Adrenal gland (tissue), 12 donors: ENCODE results near the gene NDUFC2. TPM values are rescaled to one million over a fixed set of nuclear protein-coding genes. Genes with fewer than 3 reads are reported as not detected.

Source experiments
- DNase-seq, 7 donors: peaks; one replicate each; pipeline ENCODE4 v3.0.0-alpha.2; 2019 to 2020
- H3K27ac ChIP-seq, 5 donors: fragments of 200-600 bp; sonication (generic) in 4 of 5; 1 replicate in 3 of 5; 2 replicates in 2 of 5; pipeline versions ENCODE4 v1.5.1 to v1.8.0; 2016 to 2020; ENCODE audit warnings: mild to moderate bottlenecking in 1 of 5
- H3K27me3 ChIP-seq: fragments of 200-600 bp; 2 replicates; pipeline ENCODE4 v1.8.0; 2021
- H3K36me3 ChIP-seq, 2 donors: fragments of 200-600 bp; replicated peaks in 1 of 2; 1 replicate in 1 of 2; 2 replicates in 1 of 2; pipeline versions ENCODE4 v1.5.1 to v1.8.0; 2018 to 2022
- H3K4me1 ChIP-seq, 2 donors: fragments of 200-600 bp; replicated peaks in 1 of 2; 1 replicate in 1 of 2; 2 replicates in 1 of 2; pipeline versions ENCODE4 v1.5.1 to v1.8.0; 2018 to 2021
- H3K4me3 ChIP-seq, 4 donors: fragments of 200-600 bp; sonication (generic) in 3 of 4; one replicate each; pipeline ENCODE4 v1.5.1; 2016 to 2018
- H3K9me3 ChIP-seq, 3 donors: fragments of 200-600 bp; sonication (generic) in 1 of 3; replicated peaks in 1 of 3; 1 replicate in 2 of 3; 2 replicates in 1 of 3; pipeline versions ENCODE4 v1.5.1 to v1.8.0; 2016 to 2021
- CTCF ChIP-seq, 6 experiments: fragments of 450-650 bp in 4 of 6; fragments of 200-600 bp in 2 of 6; sonication (generic) in 1 of 6; IDR thresholded peaks; 1 replicate in 5 of 6; 2 replicates in 1 of 6; pipeline versions ENCODE4 v1.5.1 to v1.8.0; 2016 to 2021; ENCODE audit warnings: antibody characterized with exemption in 6 of 6, mild to moderate bottlenecking in 2 of 6, moderate library complexity in 1 of 6
- POLR2A ChIP-seq, 2 donors: fragments of 450-650 bp; IDR thresholded peaks; one replicate each; pipeline ENCODE4 v1.6.1; 2017; ENCODE audit warnings: antibody characterized with exemption in 2 of 2, mild to moderate bottlenecking in 2 of 2, moderate library complexity in 1 of 2
- WGBS, 4 donors: extraction: QIAGEN DNeasy Blood & Tissue Kit in 2 of 4; methylation state at CpG; one replicate each; pipeline versions ENCODE4 v1.1.5 to v1.1.7; 2013 to 2017; 5-methylcytosine and 5-hydroxymethylcytosine counted together
- intact Hi-C, 2 donors: fragments of 100-400 bp; cut with DNase I; formaldehyde crosslinking; loops; one replicate each; pipeline versions ENCODE4 v1.14.1 to v1.15.0; 2022 to 2023
- polyA plus RNA-seq, 3 donors: library from polyadenylated mRNA; stranded (reverse); fragments of 200-250 nt in 2 of 3; fragments of 350-450 nt in 1 of 3; fragmentation: Illumina TruSeq in 1 of 3; extraction: RNeasy Lipid Tissue Mini Kit (QIAGEN cat#74804) in 1 of 3; gene quantifications; one replicate each; pipeline ENCODE4 v1.2.3, GENCODE V29; 2013 to 2014
- total RNA-seq, 9 donors: library from RNA; depleted of rRNA in 4 of 9; stranded (reverse); fragments of >200 nt in 4 of 9; fragments of 120-200 nt in 1 of 9; fragmentation: NEBNext Ultra II Directional in 1 of 9; extraction: Animal tissue kit (Norgen Biotek cat#: 25700) in 1 of 9; gene quantifications; one replicate each; pipeline versions ENCODE4 v1.1.0 to v1.2.4, GENCODE V29; 2013 to 2023
- donor health status: healthy with polysubstance abuse.
- donor health status: Bipolar disorder and iron deficiency.
- donor health status: DM: yes; HTN: yes; CAD: no.
- donor health status: DM: no; HTN: no; CAD: no.
- donor health status: DM: no; HTN: no; CAD: no.
- donor health status: DM: yes; HTN: yes; CAD: no.

NDUFC2 gene
- total and polyA plus RNA-seq, 12 donors = 75.4 to 487 (median 332) TPM

- no peak for DNase-seq
- H3K4me1 ChIP-seq = peaks cover 10 to 13% of the 10 kb centered on the region in 2 donors
- intact Hi-C loops = no loop called here
- no peaks in the 10 kb centered on the region for H3K9me3 ChIP-seq
- H3K27me3 ChIP-seq = no peaks in the 10 kb centered on the region
- TF ChIP-seq CTCF (IDR thresholded peaks at IDR 0.05) = no peak
- peak overlapping the region in 1 of 4 donors; percentile 54 for H3K4me3 ChIP-seq
- H3K36me3 ChIP-seq = peaks cover 0 to 2% of the 10 kb centered on the region in 2 donors
- 56 to 73% (median 67%) methylated on average over 6 of the region's 6 CpGs for WGBS, 4 donors
- H3K27ac ChIP-seq = peak overlapping the region in 3 of 5 donors; percentile 72 to 88 (median 82)
Observed at GRCh38 chr11:78021611-78022010, 58.1 kb downstream of the NDUFC2 start.

GRCh38 chr11:78020246-78020645 is 59.4 kb downstream of the NDUFC2 start:
- H3K27ac ChIP-seq = peak overlapping the region in 2 of 5 donors; percentile 28 to 51
- H3K4me3 ChIP-seq = no peak overlapping the region
- intact Hi-C loops = no loop called here
- peaks cover 10 to 13% of the 10 kb centered on the region in 2 donors for H3K4me1 ChIP-seq
- TF ChIP-seq CTCF (IDR thresholded peaks at IDR 0.05) = no peak
- TF ChIP-seq POLR2A (IDR thresholded peaks at IDR 0.05) = no peak
- H3K36me3 ChIP-seq = peaks cover 0 to 9% of the 10 kb centered on the region in 2 donors
- 15 to 27% (median 23%) methylated on average over 3 of the region's 3 CpGs for WGBS, 4 donors
- no peaks in the 10 kb centered on the region for H3K27me3 ChIP-seq
- DNase-seq = no peak
- H3K9me3 ChIP-seq = no peaks in the 10 kb centered on the region

GRCh38 chr11:78019808-78020207 is 59.9 kb downstream of the NDUFC2 start:
- H3K4me3 ChIP-seq = no peak overlapping the region
- no peaks in the 10 kb centered on the region for H3K27me3 ChIP-seq
- H3K4me1 ChIP-seq = peaks cover 10 to 13% of the 10 kb centered on the region in 2 donors
- TF ChIP-seq POLR2A (IDR thresholded peaks at IDR 0.05) = no peak
- TF ChIP-seq CTCF (IDR thresholded peaks at IDR 0.05) = no peak
- H3K36me3 ChIP-seq = peaks cover 0 to 9% of the 10 kb centered on the region in 2 donors
- peak overlapping the region in 1 of 5 donors; percentile 12 for H3K27ac ChIP-seq
- whole genome bisulfite sequencing, 4 donors = 44 to 64% (median 57%) methylated on average over 4 of the region's 4 CpGs
- intact Hi-C loops = no loop called here
- H3K9me3 ChIP-seq = no peaks in the 10 kb centered on the region
- no peak for DNase-seq

Other genes starting within 250 kb of the NDUFC2 start
- gene INTS4, start 85.2 kb downstream of the NDUFC2 start, total RNA-seq = 10 to 100 TPM; 17.8 to 69.6 (median 39.5) TPM
- 10 to 100 TPM; 34.4 to 37.3 (median 36.5) TPM for gene INTS4, start 85.2 kb downstream of the NDUFC2 start, polyA plus RNA-seq
- 10 to 100 TPM; 12.7 to 67.0 (median 29.8) TPM for gene KCTD14, start 56.6 kb downstream of the NDUFC2 start, total RNA-seq
- gene KCTD14, start 56.6 kb downstream of the NDUFC2 start, polyA plus RNA-seq = 10 to 100 TPM in 2 of 3 donors, 1 to 10 TPM in 1; 9.5 to 84.7 (median 19.6) TPM
- gene THRSP, start 16.0 kb downstream of the NDUFC2 start, total RNA-seq = 10 to 100 TPM in 1 of 9 donors, 1 to 10 TPM in 3, under 1 TPM in 4, not detected in 1; 0.22 to 16.6 (median 1.1) TPM
- 10 to 100 TPM in 1 of 3 donors, 1 to 10 TPM in 1, under 1 TPM in 1; 0.77 to 64.5 (median 4.2) TPM for gene THRSP, start 16.0 kb downstream of the NDUFC2 start, polyA plus RNA-seq
- gene ALG8, start 59.8 kb upstream of the NDUFC2 start, total RNA-seq = 10 to 100 TPM; 28.9 to 64.0 (median 49.2) TPM
- gene ALG8, start 59.8 kb upstream of the NDUFC2 start, polyA plus RNA-seq = 100 to 1,000 TPM in 2 of 3 donors, 10 to 100 TPM in 1; 92.1 to 129 (median 119) TPM
- gene KCTD21, start 108.8 kb upstream of the NDUFC2 start, total RNA-seq = 10 to 100 TPM; 17.0 to 32.9 (median 28.3) TPM
- 10 to 100 TPM in 2 of 3 donors, 1 to 10 TPM in 1; 9.3 to 54.0 (median 11.7) TPM for gene KCTD21, start 108.8 kb upstream of the NDUFC2 start, polyA plus RNA-seq
- 10 to 100 TPM; 13.6 to 47.9 (median 34.0) TPM for gene USP35, start 109.1 kb upstream of the NDUFC2 start, total RNA-seq
- gene USP35, start 109.1 kb upstream of the NDUFC2 start, polyA plus RNA-seq = 10 to 100 TPM; 16.5 to 75.9 (median 30.1) TPM